Measurements from ENCODE around the gene TLE4.

- TF ChIP-seq CTCF (IDR thresholded peaks at IDR 0.05; ENCODE audit: low read depth, low read length, poor library complexity, severe bottlenecking) = no peak
- no peak for TF ChIP-seq EZH2phosphoT487 (IDR thresholded peaks at IDR 0.05; ENCODE audit: borderline replicate concordance, low read length)
These were observed 99.8 kb downstream of the TLE4 start for GRCh38 chr9:79671558-79671957.

Measured in DOHH2 (cell line).